GM15510 (cell line): ENCODE data around the gene MACROD2.

Source experiments
- POLR2A ChIP-seq: IDR thresholded peaks from 3 replicates; pipeline ENCODE4 v1.6.1; 2011; ENCODE audit warnings: borderline replicate concordance; ENCODE audit not compliant: insufficient read length; ENCODE audit errors: extremely low read depth

MACROD2 gene

GRCh38 chr20:14319704-14320103, 324.4 kb downstream of the MACROD2 start:
- no peak for TF ChIP-seq POLR2A

GRCh38 chr20:14331646-14332045, 336.3 kb downstream of the MACROD2 start:
- no peak for TF ChIP-seq POLR2A

- no peak for TF ChIP-seq POLR2A
Measured at GRCh38 chr20:14332866-14333265, 337.6 kb downstream of the MACROD2 start.

- TF ChIP-seq POLR2A = no peak
Measured at GRCh38 chr20:14333721-14334120, 338.4 kb downstream of the MACROD2 start.

GRCh38 chr20:14334306-14334930, 339.1 kb downstream of the MACROD2 start:
- TF ChIP-seq POLR2A = no peak

- TF ChIP-seq POLR2A = no peak
Measured at GRCh38 chr20:14335052-14335451, 339.7 kb downstream of the MACROD2 start.

- TF ChIP-seq POLR2A = no peak
Measured at GRCh38 chr20:14336686-14337085, 341.4 kb downstream of the MACROD2 start.

- TF ChIP-seq POLR2A = no peak
Measured at GRCh38 chr20:14337400-14338171, 342.3 kb downstream of the MACROD2 start, which contains the start of gene FLRT3. TSS of gene FLRT3 (minus strand) at chr20:14337612. CDS start at chr20:14327506, 10,106 bp downstream.

- no peak for TF ChIP-seq POLR2A
Measured at GRCh38 chr20:14341801-14342200, 346.5 kb downstream of the MACROD2 start.

GRCh38 chr20:14342918-14343317, 347.6 kb downstream of the MACROD2 start:
- TF ChIP-seq POLR2A = no peak

- no peak for TF ChIP-seq POLR2A
Measured at GRCh38 chr20:14343491-14344065, 348.3 kb downstream of the MACROD2 start.

- TF ChIP-seq POLR2A = no peak
Measured at GRCh38 chr20:14344746-14345145, 349.4 kb downstream of the MACROD2 start.

GRCh38 chr20:14355791-14356190, 360.5 kb downstream of the MACROD2 start:
- TF ChIP-seq POLR2A = no peak

GRCh38 chr20:14360416-14360815, 365.1 kb downstream of the MACROD2 start:
- TF ChIP-seq POLR2A = no peak

GRCh38 chr20:14361509-14362345, 366.4 kb downstream of the MACROD2 start:
- no peak for TF ChIP-seq POLR2A
